ENCODE results near the gene CCL17.
"Not testable (repeated sequence)": the region's sequence is repeated elsewhere in the genome, so short reads cannot be mapped to it uniquely, and the experiment has no call there.

The CCL17 gene

GRCh38 chr16:57440551-57440950 lies 36.0 kb downstream of the CCL17 start:
- not testable (repeated sequence) for H2BK15ac ChIP-seq (ENCODE audit: low read depth, poor library complexity, severe bottlenecking); H2BK120ac ChIP-seq (ENCODE audit: low read depth, low read length); H2BK12ac ChIP-seq (ENCODE audit: low read length in 2 of 2); DNase-seq; H2AFZ ChIP-seq (ENCODE audit: low read depth, low read length); H3K4me2 ChIP-seq (ENCODE audit: low read length, poor library complexity, severe bottlenecking); H4K8ac ChIP-seq (ENCODE audit: low read length); H3K4me3 ChIP-seq (ENCODE audit: insufficient read depth in 1 of 2, low read depth in 1 of 2, low read length in 2 of 2); H3K18ac ChIP-seq (ENCODE audit: low read depth in 1 of 2, low read length in 2 of 2); H3K27me3 ChIP-seq (ENCODE audit: control insufficient read depth in 1 of 2, insufficient read depth in 1 of 2, low read length in 2 of 2); H3K9ac ChIP-seq (ENCODE audit: low read length); H3K27ac ChIP-seq (ENCODE audit: low read length, poor library complexity, severe bottlenecking); H3K9me3 ChIP-seq (ENCODE audit: control insufficient read depth, low read length); H2BK5ac ChIP-seq (ENCODE audit: low read depth, low read length, poor library complexity, severe bottlenecking); H2AK5ac ChIP-seq (ENCODE audit: low read length, severe bottlenecking); H3K4me1 ChIP-seq (ENCODE audit: control insufficient read depth, insufficient read depth, low read depth, low read length); H3K4ac ChIP-seq (ENCODE audit: low read depth in 1 of 2, low read length in 2 of 2); H3K23ac ChIP-seq (ENCODE audit: low read length in 2 of 2); H3K14ac ChIP-seq (ENCODE audit: low read length in 2 of 2); H4K91ac ChIP-seq (ENCODE audit: low read length)
- 98% methylated on average over 8 of the region's 8 CpGs for WGBS
- peaks cover 35% of the 10 kb centered on the region for H3K79me1 ChIP-seq (replicated peaks; ENCODE audit: low read length, poor library complexity, severe bottlenecking)
- peaks cover 21 to 48% of the 10 kb centered on the region in 2 experiments for H3K36me3 ChIP-seq (ENCODE audit: control insufficient read depth in 1 of 2, insufficient read depth in 2 of 2, low read depth in 1 of 2, low read length in 2 of 2)

GRCh38 chr16:57444711-57445110 lies 40.1 kb downstream of the CCL17 start:
- H4K8ac ChIP-seq (ENCODE audit: low read length): no peak overlapping the region
- no peak overlapping the region for H2AK5ac ChIP-seq (ENCODE audit: low read length, severe bottlenecking)
- H3K36me3 ChIP-seq (ENCODE audit: control insufficient read depth in 1 of 2, insufficient read depth in 2 of 2, low read depth in 1 of 2, low read length in 2 of 2): peaks cover 7 to 15% of the 10 kb centered on the region in 2 experiments
- no peak overlapping the region for H2BK120ac ChIP-seq (ENCODE audit: low read depth, low read length)
- H3K23ac ChIP-seq (ENCODE audit: low read length in 2 of 2): no peak overlapping the region
- peak overlapping the region; percentile 65 for H3K9ac ChIP-seq (ENCODE audit: low read length)
- H3K4ac ChIP-seq (ENCODE audit: low read depth in 1 of 2, low read length in 2 of 2): no peak overlapping the region
- no peak overlapping the region for H2BK5ac ChIP-seq (ENCODE audit: low read depth, low read length, poor library complexity, severe bottlenecking)
- H3K27ac ChIP-seq (ENCODE audit: low read length, poor library complexity, severe bottlenecking): no peak overlapping the region
- H3K4me2 ChIP-seq (ENCODE audit: low read length, poor library complexity, severe bottlenecking): no peak overlapping the region
- no peak overlapping the region for H3K18ac ChIP-seq (ENCODE audit: low read depth in 1 of 2, low read length in 2 of 2)
- H2BK12ac ChIP-seq (ENCODE audit: low read length in 2 of 2): no peak overlapping the region
- H4K91ac ChIP-seq (ENCODE audit: low read length): no peak overlapping the region
- H3K79me1 ChIP-seq (replicated peaks; ENCODE audit: low read length, poor library complexity, severe bottlenecking): peaks cover 36% of the 10 kb centered on the region
- 92% methylated on average over 3 of the region's 3 CpGs for WGBS
- H3K14ac ChIP-seq (ENCODE audit: low read length in 2 of 2): no peak overlapping the region
- H3K4me1 ChIP-seq (ENCODE audit: control insufficient read depth, insufficient read depth, low read depth, low read length): peaks cover 5% of the 10 kb centered on the region
- H2BK15ac ChIP-seq (ENCODE audit: low read depth, poor library complexity, severe bottlenecking): no peak overlapping the region
- H2AFZ ChIP-seq (ENCODE audit: low read depth, low read length): no peak overlapping the region
- H3K4me3 ChIP-seq (ENCODE audit: insufficient read depth in 1 of 2, low read depth in 1 of 2, low read length in 2 of 2): no peak overlapping the region
- DNase-seq: peak; percentile 17
- H3K9me3 ChIP-seq (ENCODE audit: control insufficient read depth, low read length): peaks cover 3% of the 10 kb centered on the region
- no peaks in the 10 kb centered on the region for H3K27me3 ChIP-seq (ENCODE audit: control insufficient read depth in 1 of 2, insufficient read depth in 1 of 2, low read length in 2 of 2)

GRCh38 chr16:57445510-57445909 lies 40.9 kb downstream of the CCL17 start:
- Histone ChIP-seq H3K23ac (ENCODE audit: low read length in 2 of 2) (no peak overlapping the region), H3K14ac (ENCODE audit: low read length in 2 of 2) (no peak overlapping the region), H3K4me2 (ENCODE audit: low read length, poor library complexity, severe bottlenecking) (no peak overlapping the region), H2BK5ac (ENCODE audit: low read depth, low read length, poor library complexity, severe bottlenecking) (no peak overlapping the region), H3K4me3 (ENCODE audit: insufficient read depth in 1 of 2, low read depth in 1 of 2, low read length in 2 of 2) (no peak overlapping the region), H3K4me1 (ENCODE audit: control insufficient read depth, insufficient read depth, low read depth, low read length) (peaks cover 5% of the 10 kb centered on the region), H4K8ac (ENCODE audit: low read length) (no peak overlapping the region), H3K27ac (ENCODE audit: low read length, poor library complexity, severe bottlenecking) (no peak overlapping the region), H2BK120ac (ENCODE audit: low read depth, low read length) (no peak overlapping the region), H3K9me3 (ENCODE audit: control insufficient read depth, low read length) (no peaks in the 10 kb centered on the region), H2AK5ac (ENCODE audit: low read length, severe bottlenecking) (no peak overlapping the region), H3K4ac (ENCODE audit: low read depth in 1 of 2, low read length in 2 of 2) (no peak overlapping the region), H3K79me1 (replicated peaks; ENCODE audit: low read length, poor library complexity, severe bottlenecking) (peaks cover 36% of the 10 kb centered on the region), H4K91ac (ENCODE audit: low read length) (no peak overlapping the region), H2AFZ (ENCODE audit: low read depth, low read length) (no peak overlapping the region), H2BK12ac (ENCODE audit: low read length in 2 of 2) (no peak overlapping the region), H2BK15ac (ENCODE audit: low read depth, poor library complexity, severe bottlenecking) (no peak overlapping the region), H3K36me3 (ENCODE audit: control insufficient read depth in 1 of 2, insufficient read depth in 2 of 2, low read depth in 1 of 2, low read length in 2 of 2) (peaks cover 3 to 14% of the 10 kb centered on the region in 2 experiments), H3K18ac (ENCODE audit: low read depth in 1 of 2, low read length in 2 of 2) (no peak overlapping the region), H3K9ac (ENCODE audit: low read length) (no peak overlapping the region), H3K27me3 (ENCODE audit: control insufficient read depth in 1 of 2, insufficient read depth in 1 of 2, low read length in 2 of 2) (no peaks in the 10 kb centered on the region)
- DNase-seq: no peak
- WGBS: 96% methylated on average over 2 of the region's 2 CpGs

- Histone ChIP-seq H3K27me3 (ENCODE audit: control insufficient read depth in 1 of 2, insufficient read depth in 1 of 2, low read length in 2 of 2) (no peaks in the 10 kb centered on the region), H3K23ac (ENCODE audit: low read length in 2 of 2) (peak overlapping the region in 1 of 2 experiments; percentile 77), H3K27ac (ENCODE audit: low read length, poor library complexity, severe bottlenecking) (peak overlapping the region; percentile 66), H2BK12ac (ENCODE audit: low read length in 2 of 2) (no peak overlapping the region), H4K8ac (ENCODE audit: low read length) (peak overlapping the region; percentile 45), H3K18ac (ENCODE audit: low read depth in 1 of 2, low read length in 2 of 2) (peak overlapping the region; percentile 86 to 94), H2BK5ac (ENCODE audit: low read depth, low read length, poor library complexity, severe bottlenecking) (peak overlapping the region; percentile 75), H3K14ac (ENCODE audit: low read length in 2 of 2) (peak overlapping the region in 1 of 2 experiments; percentile 67), H3K79me1 (replicated peaks; ENCODE audit: low read length, poor library complexity, severe bottlenecking) (peaks cover 34% of the 10 kb centered on the region), H3K9ac (ENCODE audit: low read length) (peak overlapping the region; percentile 95), H2AK5ac (ENCODE audit: low read length, severe bottlenecking) (peak overlapping the region; percentile 43), H2BK15ac (ENCODE audit: low read depth, poor library complexity, severe bottlenecking) (peak overlapping the region; percentile 26), H4K91ac (ENCODE audit: low read length) (peak overlapping the region; percentile 79), H2AFZ (ENCODE audit: low read depth, low read length) (peak overlapping the region; percentile 32), H3K4me2 (ENCODE audit: low read length, poor library complexity, severe bottlenecking) (peak overlapping the region; percentile 58), H3K4me3 (ENCODE audit: insufficient read depth in 1 of 2, low read depth in 1 of 2, low read length in 2 of 2) (peak overlapping the region; percentile 96 to 97), H2BK120ac (ENCODE audit: low read depth, low read length) (peak overlapping the region; percentile 74), H3K4me1 (ENCODE audit: control insufficient read depth, insufficient read depth, low read depth, low read length) (peaks cover 5% of the 10 kb centered on the region), H3K4ac (ENCODE audit: low read depth in 1 of 2, low read length in 2 of 2) (peak overlapping the region; percentile 81 to 90), H3K9me3 (ENCODE audit: control insufficient read depth, low read length) (no peaks in the 10 kb centered on the region), H3K36me3 (ENCODE audit: control insufficient read depth in 1 of 2, insufficient read depth in 2 of 2, low read depth in 1 of 2, low read length in 2 of 2) (peaks cover 4 to 13% of the 10 kb centered on the region in 2 experiments)
- WGBS: 7% methylated on average over 28 of the region's 28 CpGs
- DNase-seq: peak; percentile 68
Measured at GRCh38 chr16:57446531-57447185, 42.1 kb downstream of the CCL17 start.
